Inferior parietal cortex (tissue), 1 donor: ENCODE measurements around the gene DGCR6L.
"Not testable (repeated sequence)": the region's sequence is repeated elsewhere in the genome, so short reads cannot be mapped to it uniquely, and the experiment has no call there.

Experiments
- DNase-seq: peaks from one replicate; pipeline ENCODE4 v3.0.0-alpha.2; 2016; ENCODE audit errors: extremely low spot score

The DGCR6L gene

GRCh38 chr22:20319745-20320658, at the start of gene DGCR6L:
Gene DGCR6L, minus strand, starts transcription at chr22:20320060. Its CDS starts 72 bp downstream, at chr22:20319988.
- DNase-seq = peak; percentile 98

- DNase-seq = not testable (repeated sequence)
Measured at GRCh38 chr22:20368875-20369274, 49.0 kb upstream of the DGCR6L start.

- DNase-seq = not testable (repeated sequence)
Measured at GRCh38 chr22:20366841-20367240, 47.0 kb upstream of the DGCR6L start.

GRCh38 chr22:20364335-20365260, 44.7 kb upstream of the DGCR6L start:
- not testable (repeated sequence) for DNase-seq

GRCh38 chr22:20362403-20362802, 42.5 kb upstream of the DGCR6L start:
- DNase-seq = not testable (repeated sequence)

- not testable (repeated sequence) for DNase-seq
Measured at GRCh38 chr22:20361752-20362229, 41.9 kb upstream of the DGCR6L start.

GRCh38 chr22:20360866-20361751, 41.2 kb upstream of the DGCR6L start:
- not testable (repeated sequence) for DNase-seq

GRCh38 chr22:20360261-20360660, 40.4 kb upstream of the DGCR6L start:
- not testable (repeated sequence) for DNase-seq

GRCh38 chr22:20358503-20359239, 38.8 kb upstream of the DGCR6L start:
- DNase-seq = not testable (repeated sequence)

GRCh38 chr22:20357967-20358366, 38.1 kb upstream of the DGCR6L start:
- DNase-seq = not testable (repeated sequence)

GRCh38 chr22:20356906-20357305, 37.0 kb upstream of the DGCR6L start:
- DNase-seq = not testable (repeated sequence)

GRCh38 chr22:20355939-20356636, 36.2 kb upstream of the DGCR6L start:
- not testable (repeated sequence) for DNase-seq

GRCh38 chr22:20354238-20354975, 34.5 kb upstream of the DGCR6L start:
- DNase-seq = no peak

GRCh38 chr22:20352536-20352935, 32.7 kb upstream of the DGCR6L start:
- DNase-seq = not testable (repeated sequence)

- DNase-seq = not testable (repeated sequence)
Measured at GRCh38 chr22:20346553-20346952, 26.7 kb upstream of the DGCR6L start.

GRCh38 chr22:20338291-20338690, 18.4 kb upstream of the DGCR6L start:
- DNase-seq = not testable (repeated sequence)

- not testable (repeated sequence) for DNase-seq
Measured at GRCh38 chr22:20337807-20338206, 17.9 kb upstream of the DGCR6L start.

GRCh38 chr22:20336561-20336960, 16.7 kb upstream of the DGCR6L start:
- not testable (repeated sequence) for DNase-seq

- DNase-seq = not testable (repeated sequence)
Measured at GRCh38 chr22:20328569-20328930, 8.7 kb upstream of the DGCR6L start.
